Measurements from ENCODE around the gene PRXL2C. TPM values are rescaled to one million over a fixed set of nuclear protein-coding genes. Genes with fewer than 3 reads are reported as not detected.

The PRXL2C gene
- total RNA-seq, 1 donor from 2014 or later: 12.6 TPM

DNA sequence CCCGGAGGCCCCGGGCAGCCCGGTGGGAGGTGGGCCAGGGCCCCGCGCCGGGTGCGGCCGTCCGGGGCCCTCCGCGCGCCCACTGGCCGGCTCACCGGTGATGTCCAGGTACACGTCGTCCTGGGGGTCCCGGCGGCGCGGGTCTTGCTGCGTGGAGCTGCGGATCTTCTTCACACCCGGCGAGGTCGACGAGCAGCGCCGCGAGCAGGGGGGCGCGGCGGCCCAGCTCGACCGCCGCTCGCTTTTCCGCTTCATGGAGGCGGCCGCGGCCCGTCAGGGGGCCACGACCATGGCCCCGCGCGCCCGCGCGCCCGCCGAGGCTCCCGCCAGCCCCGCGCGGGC lies 36.0 kb downstream of the PRXL2C start:
- ChIA-PET POLR2A (interaction anchor here (0.6 kb wide), 1 partner anchor 793 kb away, joined by 4 read pairs; no protein-coding TSS in a partner anchor), CTCF (interaction anchor here (1.2 kb wide), 1 partner anchor 291 kb away, joined by 3 read pairs; no protein-coding TSS in a partner anchor)
- Mint-ChIP-seq H3K27ac (no peak overlapping the region), H3K36me3 (ENCODE audit: low read depth) (no peaks in the 10 kb centered on the region), H3K9me3 (no peaks in the 10 kb centered on the region), H3K4me1 (peaks cover 11% of the 10 kb centered on the region), H3K4me3 (peak overlapping the region; percentile 24), H3K27me3 (peaks cover 53% of the 10 kb centered on the region)
- ATAC-seq (ENCODE audit: low read depth) (no peak), DNase-seq (peak; percentile 17)
- intact Hi-C loops (cut with micrococcal nuclease): loop anchor here (5.0 kb wide), 1 partner anchor 33 kb away; no protein-coding TSS in a partner anchor
- TF ChIP-seq, protein P1, sequence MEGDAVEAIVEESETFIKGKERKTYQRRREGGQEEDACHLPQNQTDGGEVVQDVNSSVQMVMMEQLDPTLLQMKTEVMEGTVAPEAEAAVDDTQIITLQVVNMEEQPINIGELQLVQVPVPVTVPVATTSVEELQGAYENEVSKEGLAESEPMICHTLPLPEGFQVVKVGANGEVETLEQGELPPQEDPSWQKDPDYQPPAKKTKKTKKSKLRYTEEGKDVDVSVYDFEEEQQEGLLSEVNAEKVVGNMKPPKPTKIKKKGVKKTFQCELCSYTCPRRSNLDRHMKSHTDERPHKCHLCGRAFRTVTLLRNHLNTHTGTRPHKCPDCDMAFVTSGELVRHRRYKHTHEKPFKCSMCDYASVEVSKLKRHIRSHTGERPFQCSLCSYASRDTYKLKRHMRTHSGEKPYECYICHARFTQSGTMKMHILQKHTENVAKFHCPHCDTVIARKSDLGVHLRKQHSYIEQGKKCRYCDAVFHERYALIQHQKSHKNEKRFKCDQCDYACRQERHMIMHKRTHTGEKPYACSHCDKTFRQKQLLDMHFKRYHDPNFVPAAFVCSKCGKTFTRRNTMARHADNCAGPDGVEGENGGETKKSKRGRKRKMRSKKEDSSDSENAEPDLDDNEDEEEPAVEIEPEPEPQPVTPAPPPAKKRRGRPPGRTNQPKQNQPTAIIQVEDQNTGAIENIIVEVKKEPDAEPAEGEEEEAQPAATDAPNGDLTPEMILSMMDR (IDR thresholded peaks at IDR 0.05): no peak

DNA sequence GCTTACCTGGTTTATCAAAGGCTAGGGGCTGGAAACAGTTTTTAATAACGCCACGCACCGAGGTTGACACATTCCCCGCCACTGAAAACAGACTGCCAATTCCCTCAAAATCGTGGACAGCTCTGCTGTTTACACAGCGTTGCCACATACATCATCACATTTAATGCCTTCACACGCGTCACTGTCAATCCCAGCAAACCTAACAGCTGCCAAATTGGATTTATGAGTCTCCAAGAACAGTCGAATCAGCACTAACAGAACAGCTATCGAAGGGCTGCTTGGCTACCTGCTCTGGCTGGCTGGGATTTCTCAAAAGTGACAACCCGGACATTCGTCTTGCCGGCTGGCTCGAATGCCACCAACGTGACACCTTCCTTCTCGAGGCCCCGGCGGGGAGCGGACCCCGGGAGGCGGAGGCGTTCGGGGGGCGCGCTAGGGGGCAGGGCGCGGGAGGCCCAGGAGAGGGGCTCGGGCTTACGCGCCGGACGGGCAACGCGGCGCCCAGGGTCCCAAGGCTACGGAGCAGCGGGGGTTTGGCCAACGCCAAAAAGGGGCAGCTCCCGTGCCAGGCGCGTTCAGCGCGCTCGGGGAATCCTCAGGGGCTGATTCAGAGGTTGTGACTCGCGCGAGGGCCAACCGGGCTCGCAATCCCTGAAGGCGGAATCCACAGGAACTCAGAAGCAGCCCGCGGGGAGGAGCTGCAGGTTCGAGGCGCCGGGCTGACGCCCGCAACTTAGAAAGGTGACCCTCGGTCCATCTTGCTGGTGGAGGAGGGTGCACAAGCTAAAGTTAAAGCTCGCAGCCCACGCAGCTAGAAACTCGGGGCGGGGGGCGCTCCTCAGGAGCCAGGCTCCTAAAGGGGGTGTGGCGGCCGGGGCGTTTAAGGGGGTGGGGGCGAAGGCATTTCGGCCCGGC lies 36.7 kb downstream of the PRXL2C start:
- peaks cover 52% of the 10 kb centered on the region for H3K27me3 Mint-ChIP-seq
- no peak overlapping the region for H3K27ac Mint-ChIP-seq

DNA sequence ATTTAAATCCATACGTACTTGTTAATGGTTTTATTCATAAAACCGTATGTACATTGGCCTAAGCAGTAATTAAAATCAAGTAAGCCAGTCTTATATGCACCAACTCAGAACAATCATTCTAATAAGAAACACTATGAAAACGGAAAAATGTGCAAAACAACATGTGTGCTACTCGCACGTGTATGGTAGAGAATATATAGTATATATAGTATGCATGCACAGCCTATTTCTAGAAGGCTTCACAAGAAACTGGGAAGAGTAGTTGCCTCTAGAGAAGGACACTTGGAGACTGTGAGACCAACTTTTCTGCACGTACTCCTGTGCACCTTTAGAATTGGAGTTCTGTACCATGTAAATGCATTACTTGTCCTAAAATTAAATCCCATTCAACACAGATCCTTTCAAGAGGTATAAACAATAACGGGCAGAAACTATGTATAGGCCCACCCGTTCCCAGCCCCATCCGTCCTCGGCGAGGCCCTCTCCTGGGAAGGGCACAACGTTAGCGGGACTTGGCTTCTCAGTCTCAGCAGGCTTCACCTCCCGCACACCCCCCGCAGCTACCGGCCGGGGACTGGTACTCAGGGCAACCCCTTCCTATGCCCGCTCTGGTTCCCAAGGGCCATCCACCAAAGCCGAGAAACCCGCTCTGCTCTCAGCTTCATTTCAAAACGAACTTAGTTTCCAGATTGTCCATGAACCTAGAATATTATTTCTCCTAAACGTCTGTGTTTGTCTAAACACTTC lies 37.5 kb downstream of the PRXL2C start:
- CTCF ChIA-PET: no interaction called here
- intact Hi-C loops (cut with micrococcal nuclease): loop anchor here (5.0 kb wide), 1 partner anchor 35 kb away; no protein-coding TSS in a partner anchor
- POLR2A ChIA-PET: no interaction called here
- DNase-seq: no peak
- Mint-ChIP-seq H3K4me3 (no peak overlapping the region), H3K27ac (no peak overlapping the region), H3K9me3 (no peaks in the 10 kb centered on the region), H3K36me3 (ENCODE audit: low read depth) (no peaks in the 10 kb centered on the region), H3K27me3 (peaks cover 54% of the 10 kb centered on the region), H3K4me1 (peaks cover 11% of the 10 kb centered on the region)
- ATAC-seq (ENCODE audit: low read depth): no peak
- TF ChIP-seq, protein P1 (IDR thresholded peaks at IDR 0.05): no peak

More for the DNA sequence above, 36.7 kb downstream of the PRXL2C start:
- Mint-ChIP-seq H3K4me3 (peak overlapping the region; percentile 72), H3K36me3 (ENCODE audit: low read depth) (no peaks in the 10 kb centered on the region), H3K9me3 (no peaks in the 10 kb centered on the region), H3K4me1 (peaks cover 11% of the 10 kb centered on the region)
- POLR2A ChIA-PET: interaction anchor here (0.6 kb wide), 1 partner anchor 794 kb away, joined by 4 read pairs; no protein-coding TSS in a partner anchor
- intact Hi-C loops (cut with micrococcal nuclease): loop anchor here (5.0 kb wide), 1 partner anchor 34 kb away; no protein-coding TSS in a partner anchor
- ATAC-seq (ENCODE audit: low read depth) (no peak), DNase-seq (peak; percentile 23)
- TF ChIP-seq, protein P1 (IDR thresholded peaks at IDR 0.05): no peak
- CTCF ChIA-PET: interaction anchor here (1.2 kb wide), 1 partner anchor 290 kb away, joined by 3 read pairs; no protein-coding TSS in a partner anchor

DNA sequence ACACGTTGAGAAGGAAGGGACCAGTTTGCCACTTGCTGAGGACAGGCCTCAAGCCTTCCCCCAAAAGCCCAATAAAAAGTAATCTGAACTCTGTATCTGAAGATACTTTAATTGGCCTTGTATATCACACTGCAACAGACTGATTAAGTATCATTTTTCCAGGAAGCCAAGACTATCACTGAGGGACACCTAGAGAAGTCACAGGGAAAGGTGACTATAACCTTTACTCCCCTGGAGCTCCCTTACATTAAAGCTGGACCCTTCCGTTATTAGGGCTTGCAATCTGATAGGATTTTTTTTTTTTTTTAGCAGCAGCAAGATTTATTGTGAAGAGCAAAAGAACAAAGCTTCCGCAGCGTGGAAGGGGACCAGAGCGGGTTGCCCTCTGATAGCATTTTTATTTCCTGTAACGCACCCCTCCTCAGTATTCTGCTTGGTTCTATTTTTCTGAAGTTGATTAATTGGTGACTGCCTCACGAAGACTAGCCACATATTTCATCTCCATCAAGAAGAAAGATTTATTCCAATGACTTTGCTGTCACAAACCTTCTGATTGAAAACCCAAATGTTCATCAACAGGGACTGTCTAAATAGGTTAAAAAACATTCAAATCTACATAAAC lies 38.2 kb downstream of the PRXL2C start:
- ATAC-seq (ENCODE audit: low read depth) (no peak), DNase-seq (no peak)
- peaks cover 11% of the 10 kb centered on the region for H3K4me1 Mint-ChIP-seq
- no peak overlapping the region for H3K4me3 Mint-ChIP-seq
- POLR2A ChIA-PET: no interaction called here
- intact Hi-C loops (cut with micrococcal nuclease): loop anchor here (5.0 kb wide), 1 partner anchor 35 kb away; no protein-coding TSS in a partner anchor
- H3K9me3 Mint-ChIP-seq: no peaks in the 10 kb centered on the region
- peaks cover 56% of the 10 kb centered on the region for H3K27me3 Mint-ChIP-seq
- no peaks in the 10 kb centered on the region for H3K36me3 Mint-ChIP-seq (ENCODE audit: low read depth)
- no peak overlapping the region for H3K27ac Mint-ChIP-seq
- TF ChIP-seq, protein P1 (IDR thresholded peaks at IDR 0.05): no peak
- CTCF ChIA-PET: no interaction called here

All from activated B cell treated with CpG ODN at 0.5 μM for 24 hours (primary cell).